ENCODE measurements around the gene ATG16L1.

- TF ChIP-seq CTCF (IDR thresholded peaks at IDR 0.05) (no peak), POLR2A (IDR thresholded peaks at IDR 0.05) (no peak), POLR2AphosphoS5 (IDR thresholded peaks at IDR 0.05) (no peak)
These were observed 32.6 kb upstream of the ATG16L1 start for GRCh38 chr2:233218836-233219235.

Data from prostate gland (tissue), 2 donors.